ENCODE data around the gene ADRA2B.

The ADRA2B gene

GRCh38 chr2:96145848-96146152, 29.4 kb upstream of the ADRA2B start:
- Histone ChIP-seq H3K9ac (ENCODE audit: low read length) (peak overlapping the region; percentile 90), H3K36me3 (ENCODE audit: insufficient read depth, low read length) (peaks cover 28% of the 10 kb centered on the region), H3K27me3 (ENCODE audit: insufficient read depth, low read length) (no peaks in the 10 kb centered on the region), H3K4me2 (ENCODE audit: low read length) (peak overlapping the region; percentile 90), H4K20me1 (ENCODE audit: insufficient read depth, low read length) (no peaks in the 10 kb centered on the region), H3K9me3 (ENCODE audit: low read length) (no peaks in the 10 kb centered on the region), H3F3A (ENCODE audit: insufficient read depth, low read length) (no peaks in the 10 kb centered on the region), H2AFZ (ENCODE audit: low read length) (no peak overlapping the region), H3K4me3 (ENCODE audit: low read depth, low read length, poor library complexity, severe bottlenecking) (peak overlapping the region; percentile 92), H3K9me2 (ENCODE audit: low read depth, low read length) (no peaks in the 10 kb centered on the region), H3K27ac (ENCODE audit: low read depth, low read length, poor library complexity, severe bottlenecking) (peak overlapping the region; percentile 91), H3K4me1 (ENCODE audit: insufficient read depth, low read length, severe bottlenecking) (peaks cover 66% of the 10 kb centered on the region), H3K79me2 (ENCODE audit: insufficient read depth, low read length) (no peaks in the 10 kb centered on the region)
- no peak for TF ChIP-seq CTCF (IDR thresholded peaks at IDR 0.05; ENCODE audit: low read length)
- TF ChIP-seq EZH2 (IDR thresholded peaks at IDR 0.05; ENCODE audit: borderline replicate concordance, low read length), result no peak

- Histone ChIP-seq H3K27me3 (ENCODE audit: insufficient read depth, low read length) (no peaks in the 10 kb centered on the region), H3F3A (ENCODE audit: insufficient read depth, low read length) (no peaks in the 10 kb centered on the region), H3K9ac (ENCODE audit: low read length) (peak within 1 kb of the TSS; percentile 90), H3K4me1 (ENCODE audit: insufficient read depth, low read length, severe bottlenecking) (peaks cover 66% of the 10 kb centered on the region), H4K20me1 (ENCODE audit: insufficient read depth, low read length) (no peaks in the 10 kb centered on the region), H2AFZ (ENCODE audit: low read length) (no peak within 1 kb of the TSS), H3K4me2 (ENCODE audit: low read length) (peak within 1 kb of the TSS; percentile 90), H3K79me2 (ENCODE audit: insufficient read depth, low read length) (no peaks in the 10 kb centered on the region), H3K9me2 (ENCODE audit: low read depth, low read length) (no peaks in the 10 kb centered on the region), H3K9me3 (ENCODE audit: low read length) (no peaks in the 10 kb centered on the region), H3K4me3 (ENCODE audit: low read depth, low read length, poor library complexity, severe bottlenecking) (peak within 1 kb of the TSS; percentile 92), H3K36me3 (ENCODE audit: insufficient read depth, low read length) (peaks cover 28% of the 10 kb centered on the region), H3K27ac (ENCODE audit: low read depth, low read length, poor library complexity, severe bottlenecking) (peak within 1 kb of the TSS; percentile 91)
- no peak for TF ChIP-seq EZH2 (IDR thresholded peaks at IDR 0.05; ENCODE audit: borderline replicate concordance, low read length)
- TF ChIP-seq CTCF (IDR thresholded peaks at IDR 0.05; ENCODE audit: low read length), result no peak
Observed at GRCh38 chr2:96145036-96145847, 28.9 kb upstream of the ADRA2B start, which contains the start of gene DUSP2. TSS of gene DUSP2 (minus strand) at chr2:96145440. CDS start at chr2:96145354, 86 bp downstream.

GRCh38 chr2:96144481-96145035, 28.2 kb upstream of the ADRA2B start:
- H3K27me3 ChIP-seq (ENCODE audit: insufficient read depth, low read length), result no peaks in the 10 kb centered on the region
- H4K20me1 ChIP-seq (ENCODE audit: insufficient read depth, low read length), result no peaks in the 10 kb centered on the region
- no peaks in the 10 kb centered on the region for H3K9me3 ChIP-seq (ENCODE audit: low read length)
- no peaks in the 10 kb centered on the region for H3F3A ChIP-seq (ENCODE audit: insufficient read depth, low read length)
- TF ChIP-seq CTCF (IDR thresholded peaks at IDR 0.05; ENCODE audit: low read length) (no peak), EZH2 (IDR thresholded peaks at IDR 0.05; ENCODE audit: borderline replicate concordance, low read length) (no peak)
- peak overlapping the region; percentile 90 for H3K9ac ChIP-seq (ENCODE audit: low read length)
- H3K79me2 ChIP-seq (ENCODE audit: insufficient read depth, low read length), result no peaks in the 10 kb centered on the region
- peak overlapping the region; percentile 92 for H3K4me3 ChIP-seq (ENCODE audit: low read depth, low read length, poor library complexity, severe bottlenecking)
- peak overlapping the region; percentile 55 for H3K27ac ChIP-seq (ENCODE audit: low read depth, low read length, poor library complexity, severe bottlenecking)
- peaks cover 66% of the 10 kb centered on the region for H3K4me1 ChIP-seq (ENCODE audit: insufficient read depth, low read length, severe bottlenecking)
- H3K4me2 ChIP-seq (ENCODE audit: low read length), result peak overlapping the region; percentile 90
- no peaks in the 10 kb centered on the region for H3K9me2 ChIP-seq (ENCODE audit: low read depth, low read length)
- H3K36me3 ChIP-seq (ENCODE audit: insufficient read depth, low read length), result peaks cover 28% of the 10 kb centered on the region
- no peak overlapping the region for H2AFZ ChIP-seq (ENCODE audit: low read length)

Measured in OCI-LY1 (cell line).